Activated naive CD4-positive, alpha-beta T cell treated with anti-CD3 and anti-CD28 coated beads, Interleukin-2, amount 50 U/mL, for 24 hours (primary cell): ENCODE measurements around the gene RRP12.

ENCODE experiments used
- H3K27ac Mint-ChIP-seq: one replicate; pipeline ENCODE4 v1.8.0; 2021; ENCODE audit warnings: mild to moderate bottlenecking, mixed read lengths
- H3K27me3 Mint-ChIP-seq: one replicate; pipeline ENCODE4 v1.8.0; 2021; ENCODE audit warnings: mixed read lengths
- H3K36me3 Mint-ChIP-seq: one replicate; pipeline ENCODE4 v1.8.0; 2021; ENCODE audit warnings: mixed read lengths
- H3K4me1 Mint-ChIP-seq: one replicate; pipeline ENCODE4 v1.8.0; 2021; ENCODE audit warnings: mixed read lengths
- H3K4me3 Mint-ChIP-seq: one replicate; pipeline ENCODE4 v1.8.0; 2021; ENCODE audit warnings: mild to moderate bottlenecking, mixed read lengths
- H3K9me3 Mint-ChIP-seq: one replicate; pipeline ENCODE4 v1.8.0; 2021; ENCODE audit warnings: mixed read lengths

The RRP12 gene

GRCh38 chr10:97336942-97337831 lies 64.0 kb downstream of the RRP12 start:
- peak overlapping the region; percentile 17 for H3K27ac Mint-ChIP-seq
- peaks cover 29% of the 10 kb centered on the region for H3K4me1 Mint-ChIP-seq
- no peak overlapping the region for H3K4me3 Mint-ChIP-seq
- H3K36me3 Mint-ChIP-seq, result peaks cover 5% of the 10 kb centered on the region
- H3K27me3 Mint-ChIP-seq, result no peaks in the 10 kb centered on the region
- H3K9me3 Mint-ChIP-seq, result no peaks in the 10 kb centered on the region

DNA sequence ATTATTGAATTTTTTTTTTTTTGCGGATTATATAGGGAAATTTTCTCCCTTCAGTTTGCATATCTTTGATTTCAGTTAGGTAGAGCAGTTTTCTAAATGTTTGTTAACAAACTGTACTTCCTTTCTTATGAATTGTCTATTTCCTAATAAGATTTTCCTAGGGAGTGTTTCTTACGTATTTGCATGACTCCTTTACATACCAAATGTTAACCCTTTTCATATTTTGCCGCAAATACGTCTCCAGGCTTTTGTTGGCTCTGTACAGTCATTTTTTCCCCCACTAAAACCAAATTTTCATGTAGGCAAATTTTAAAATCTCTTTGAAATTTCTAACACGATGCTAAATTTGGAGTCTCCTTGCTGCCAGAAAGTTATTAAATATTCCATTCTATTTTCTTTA lies 64.7 kb downstream of the RRP12 start:
- H3K27me3 Mint-ChIP-seq, result no peaks in the 10 kb centered on the region
- no peak overlapping the region for H3K4me3 Mint-ChIP-seq

DNA sequence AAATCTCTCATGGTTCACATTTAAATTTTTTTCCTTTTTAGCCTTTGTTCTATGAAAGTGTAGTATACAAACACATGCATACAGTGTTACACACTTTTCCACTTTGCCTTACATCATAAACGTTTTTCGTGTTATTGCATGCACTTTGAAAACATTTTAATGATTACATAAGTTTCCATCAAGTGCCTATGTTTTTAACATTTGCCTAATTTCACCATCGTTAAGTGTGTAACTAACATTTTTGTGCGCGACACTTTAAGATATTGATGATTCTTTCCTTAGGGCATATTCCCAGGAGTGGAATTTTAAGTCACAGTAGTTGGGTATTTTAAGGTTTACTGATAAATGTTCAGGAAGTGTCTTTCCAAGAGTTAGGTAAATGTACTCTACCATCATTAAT lies 65.1 kb downstream of the RRP12 start:
- no peaks in the 10 kb centered on the region for H3K9me3 Mint-ChIP-seq
- H3K4me3 Mint-ChIP-seq, result peak overlapping the region; percentile 57
- H3K27me3 Mint-ChIP-seq, result no peaks in the 10 kb centered on the region
- peaks cover 7% of the 10 kb centered on the region for H3K36me3 Mint-ChIP-seq
- H3K27ac Mint-ChIP-seq, result peak overlapping the region; percentile 65
- H3K4me1 Mint-ChIP-seq, result peaks cover 41% of the 10 kb centered on the region

More for the DNA sequence above, 64.7 kb downstream of the RRP12 start:
- Mint-ChIP-seq H3K4me1 (peaks cover 37% of the 10 kb centered on the region), H3K36me3 (peaks cover 5% of the 10 kb centered on the region), H3K27ac (peak overlapping the region; percentile 4), H3K9me3 (no peaks in the 10 kb centered on the region)

DNA sequence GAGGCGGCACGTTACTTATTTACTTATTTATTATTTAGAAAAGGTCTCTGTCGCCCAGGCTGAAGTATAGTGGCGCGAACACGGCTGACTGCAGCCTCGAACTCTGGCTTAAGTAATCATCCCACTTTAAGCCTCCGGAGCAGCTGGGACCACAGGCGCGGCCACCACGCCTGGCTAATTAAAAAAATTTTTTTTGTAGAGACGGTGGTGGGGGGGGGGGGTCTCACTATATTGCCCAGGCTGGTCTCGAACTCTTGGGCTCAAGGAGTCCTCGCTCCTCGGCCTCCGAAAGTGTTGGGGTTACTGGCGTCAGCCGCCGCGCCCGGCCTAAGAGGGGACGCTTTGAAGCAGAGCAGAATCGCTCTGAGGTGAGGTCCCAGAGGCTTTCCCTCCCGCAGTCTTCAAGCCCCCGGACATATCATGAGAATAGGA lies 65.9 kb downstream of the RRP12 start:
- Mint-ChIP-seq H3K4me1 (peaks cover 46% of the 10 kb centered on the region), H3K27me3 (no peaks in the 10 kb centered on the region), H3K36me3 (peaks cover 7% of the 10 kb centered on the region), H3K27ac (no peak overlapping the region), H3K9me3 (no peaks in the 10 kb centered on the region), H3K4me3 (peak overlapping the region; percentile 49)

DNA sequence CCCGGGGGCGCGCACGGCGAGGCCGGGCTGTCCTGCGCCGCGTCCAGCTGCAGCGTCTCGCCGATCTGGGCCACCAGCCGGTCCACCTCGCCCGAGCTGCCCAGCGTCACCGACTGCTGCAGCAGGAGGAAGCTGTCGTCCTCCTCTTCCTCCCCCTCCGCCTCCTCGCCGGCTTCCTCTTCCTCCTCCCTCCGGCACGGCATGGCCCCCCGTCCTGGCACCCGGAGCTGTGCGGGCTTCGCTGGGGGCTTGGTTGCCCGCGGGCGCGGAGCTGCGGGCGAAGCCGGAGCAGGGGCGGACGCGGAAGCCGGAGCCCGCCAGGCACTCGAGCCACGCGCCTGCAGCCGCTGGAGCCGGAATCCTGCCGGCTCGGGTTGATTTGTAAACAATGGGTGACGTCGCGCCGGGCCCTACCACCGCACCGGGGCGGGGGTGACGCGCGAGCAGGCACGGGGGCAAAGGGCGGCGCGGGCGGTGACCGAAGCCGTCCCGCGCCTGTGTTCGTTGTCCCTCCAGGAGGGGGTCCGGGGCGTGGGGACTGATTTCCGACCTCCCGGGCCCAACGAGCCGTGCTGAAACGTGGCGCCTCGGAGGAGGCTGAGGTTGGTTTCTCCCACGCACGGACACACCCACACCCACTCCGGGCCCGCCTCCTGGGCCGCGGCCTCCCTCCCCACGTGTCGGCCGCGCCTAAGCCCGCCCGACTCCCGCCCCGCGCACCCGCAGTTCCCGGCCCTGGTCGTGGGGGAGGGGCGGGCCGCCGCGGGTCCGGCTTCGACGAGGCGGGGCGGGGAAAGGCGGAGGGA lies 66.6 kb downstream of the RRP12 start, which contains the start of gene FRAT2:
Gene FRAT2, minus strand, starts transcription at position 360 of the 806 bp plus-strand sequence. Its CDS starts 157 bp downstream, at position 203.
- Mint-ChIP-seq H3K9me3 (no peaks in the 10 kb centered on the region), H3K27me3 (no peaks in the 10 kb centered on the region), H3K36me3 (peaks cover 11% of the 10 kb centered on the region), H3K4me3 (peak within 1 kb of the TSS; percentile 93), H3K27ac (peak within 1 kb of the TSS; percentile 94), H3K4me1 (peaks cover 52% of the 10 kb centered on the region)

GRCh38 chr10:97333601-97334369 lies 67.4 kb downstream of the RRP12 start:
- Mint-ChIP-seq H3K27me3 (no peaks in the 10 kb centered on the region), H3K27ac (peak overlapping the region; percentile 94), H3K4me3 (peak overlapping the region; percentile 93), H3K4me1 (peaks cover 59% of the 10 kb centered on the region), H3K36me3 (peaks cover 13% of the 10 kb centered on the region), H3K9me3 (no peaks in the 10 kb centered on the region)

DNA sequence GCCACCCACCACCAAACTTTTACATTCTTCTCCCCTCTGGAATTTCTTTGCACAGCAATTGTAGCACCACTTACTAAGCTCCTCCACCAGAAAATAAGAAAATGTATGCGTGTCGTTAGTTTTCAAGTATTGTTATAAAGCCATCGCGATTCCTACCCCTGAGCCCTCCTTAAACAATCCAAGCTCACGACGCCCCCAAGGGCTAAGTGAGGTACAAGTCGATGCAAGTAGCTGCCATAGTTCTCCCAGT lies 67.9 kb downstream of the RRP12 start:
- Mint-ChIP-seq H3K27me3 (no peaks in the 10 kb centered on the region), H3K4me1 (peaks cover 64% of the 10 kb centered on the region), H3K4me3 (peak overlapping the region; percentile 93), H3K9me3 (no peaks in the 10 kb centered on the region), H3K36me3 (peaks cover 13% of the 10 kb centered on the region), H3K27ac (peak overlapping the region; percentile 94)

GRCh38 chr10:97332591-97333350 lies 68.4 kb downstream of the RRP12 start:
- peaks cover 69% of the 10 kb centered on the region for H3K4me1 Mint-ChIP-seq
- no peaks in the 10 kb centered on the region for H3K27me3 Mint-ChIP-seq
- H3K4me3 Mint-ChIP-seq, result peak overlapping the region; percentile 93
- peaks cover 15% of the 10 kb centered on the region for H3K36me3 Mint-ChIP-seq
- no peaks in the 10 kb centered on the region for H3K9me3 Mint-ChIP-seq
- H3K27ac Mint-ChIP-seq, result peak overlapping the region; percentile 94

DNA sequence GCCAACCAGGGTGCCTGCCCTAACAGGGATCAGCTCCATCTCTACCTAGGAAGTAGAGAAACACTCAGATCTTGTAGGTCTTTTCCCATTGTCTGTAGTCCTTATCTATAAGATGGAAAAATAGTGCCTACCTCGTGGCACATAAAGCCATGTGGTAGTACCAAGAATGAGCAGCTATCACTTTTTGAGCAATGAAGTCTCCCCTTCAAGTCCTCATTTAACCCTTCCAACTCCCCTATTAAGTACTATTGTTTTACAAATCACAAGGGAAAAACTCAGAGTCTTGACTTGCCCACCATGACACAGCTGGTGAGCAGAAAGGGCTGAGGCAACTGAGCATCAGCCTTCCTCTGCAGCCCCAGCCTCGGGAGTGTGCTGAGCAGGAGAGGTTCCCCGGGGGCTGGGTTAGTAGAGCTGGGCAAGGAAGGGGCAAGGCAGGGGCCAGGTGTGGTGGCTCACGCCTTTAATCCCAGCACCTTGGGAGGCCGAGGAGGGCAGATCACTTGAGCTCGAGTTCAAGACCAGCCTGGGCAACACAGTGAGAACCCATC lies 69.9 kb downstream of the RRP12 start:
- Mint-ChIP-seq H3K9me3 (no peaks in the 10 kb centered on the region), H3K27ac (peak overlapping the region; percentile 56), H3K4me1 (peaks cover 79% of the 10 kb centered on the region), H3K4me3 (peak overlapping the region; percentile 59), H3K27me3 (no peaks in the 10 kb centered on the region), H3K36me3 (peaks cover 15% of the 10 kb centered on the region)

GRCh38 chr10:97329766-97330165 lies 71.4 kb downstream of the RRP12 start:
- Mint-ChIP-seq H3K4me1 (peaks cover 75% of the 10 kb centered on the region), H3K9me3 (no peaks in the 10 kb centered on the region), H3K4me3 (no peak overlapping the region)

GRCh38 chr10:97328646-97329453 lies 72.3 kb downstream of the RRP12 start:
- Mint-ChIP-seq H3K27ac (peak overlapping the region; percentile 38), H3K9me3 (no peaks in the 10 kb centered on the region), H3K27me3 (no peaks in the 10 kb centered on the region), H3K4me3 (no peak overlapping the region), H3K4me1 (peaks cover 75% of the 10 kb centered on the region), H3K36me3 (peaks cover 15% of the 10 kb centered on the region)

More at GRCh38 chr10:97329766-97330165, 71.4 kb downstream of the RRP12 start:
- H3K27me3 Mint-ChIP-seq, result no peaks in the 10 kb centered on the region
- peaks cover 15% of the 10 kb centered on the region for H3K36me3 Mint-ChIP-seq
- peak overlapping the region; percentile 79 for H3K27ac Mint-ChIP-seq

GRCh38 chr10:97327348-97328294 lies 73.5 kb downstream of the RRP12 start:
- no peaks in the 10 kb centered on the region for H3K27me3 Mint-ChIP-seq
- peak overlapping the region; percentile 75 for H3K27ac Mint-ChIP-seq
- H3K36me3 Mint-ChIP-seq, result peaks cover 10% of the 10 kb centered on the region
- no peaks in the 10 kb centered on the region for H3K9me3 Mint-ChIP-seq
- H3K4me1 Mint-ChIP-seq, result peaks cover 64% of the 10 kb centered on the region
- H3K4me3 Mint-ChIP-seq, result no peak overlapping the region

GRCh38 chr10:97325754-97326153 lies 75.4 kb downstream of the RRP12 start:
- H3K36me3 Mint-ChIP-seq, result peaks cover 9% of the 10 kb centered on the region
- H3K4me3 Mint-ChIP-seq, result no peak overlapping the region
- H3K9me3 Mint-ChIP-seq, result no peaks in the 10 kb centered on the region
- H3K27ac Mint-ChIP-seq, result peak overlapping the region; percentile 72
- H3K4me1 Mint-ChIP-seq, result peaks cover 60% of the 10 kb centered on the region
- no peaks in the 10 kb centered on the region for H3K27me3 Mint-ChIP-seq
